NCI-H526 treated with DMSO at 0.1 percent for 48 hours (cell line): ENCODE results near the gene NELFE.
"Not testable (repeated sequence)": the region's sequence is repeated elsewhere in the genome, so short reads cannot be mapped to it uniquely, and the experiment has no call there.

ENCODE experiments used
- DNase-seq: peaks from one replicate; lab custom pipeline; 2025; lab: John Stamatoyannopoulos, UW

Gene NELFE

GRCh38 chr6:31949926-31950548 is 8.7 kb downstream of the NELFE start:
- DNase-seq: no peak

- DNase-seq: no peak
Measured at GRCh38 chr6:31948753-31949413, 9.9 kb downstream of the NELFE start.

- no peak for DNase-seq
Measured at GRCh38 chr6:31948306-31948705, 10.5 kb downstream of the NELFE start.

- DNase-seq: no peak
Measured at GRCh38 chr6:31947864-31948263, 10.9 kb downstream of the NELFE start.

- no peak for DNase-seq
Measured at GRCh38 chr6:31947070-31947675, 11.6 kb downstream of the NELFE start.

- DNase-seq: no peak
Measured at GRCh38 chr6:31946370-31946885, 12.3 kb downstream of the NELFE start.

- no peak for DNase-seq
Measured at GRCh38 chr6:31945507-31946369, 13.0 kb downstream of the NELFE start, which contains the start of gene CFB. TSS of gene CFB (plus strand) at chr6:31946095. CDS start at chr6:31946222, 127 bp downstream.

- no peak for DNase-seq
Measured at GRCh38 chr6:31945154-31945506, 13.6 kb downstream of the NELFE start.

GRCh38 chr6:31943742-31944141 is 15.0 kb downstream of the NELFE start:
- DNase-seq: no peak

GRCh38 chr6:31940256-31940664 is 18.5 kb downstream of the NELFE start:
- DNase-seq: no peak

GRCh38 chr6:31935823-31936222 is 22.9 kb downstream of the NELFE start:
- no peak for DNase-seq

- DNase-seq: no peak
Measured at GRCh38 chr6:31935021-31935420, 23.8 kb downstream of the NELFE start.

GRCh38 chr6:31933537-31933936 is 25.2 kb downstream of the NELFE start:
- no peak for DNase-seq

GRCh38 chr6:31932137-31932536 is 26.6 kb downstream of the NELFE start:
- DNase-seq: not testable (repeated sequence)

- DNase-seq: no peak
Measured at GRCh38 chr6:31930962-31931361, 27.8 kb downstream of the NELFE start.

- no peak for DNase-seq
Measured at GRCh38 chr6:31928672-31928939, 30.2 kb downstream of the NELFE start.

GRCh38 chr6:31927863-31928671 is 30.7 kb downstream of the NELFE start:
- DNase-seq: no peak

GRCh38 chr6:31927242-31927862 is 31.4 kb downstream of the NELFE start, which contains the start of gene C2:
TSS of gene C2 (plus strand) at chr6:31927717. CDS start at chr6:31927753, 36 bp downstream.
- DNase-seq: no peak

- DNase-seq: no peak
Measured at GRCh38 chr6:31922942-31923341, 35.8 kb downstream of the NELFE start.

- DNase-seq: no peak
Measured at GRCh38 chr6:31920811-31921210, 38.0 kb downstream of the NELFE start.
